Testis (tissue), 2 donors: ENCODE measurements around the gene TMEM120B.

Experiments
- POLR2A ChIP-seq: fragments of 450-650 bp; IDR thresholded peaks from one replicate; pipeline ENCODE4 v1.6.1; 2017; ENCODE audit warnings: antibody characterized with exemption, mild to moderate bottlenecking, moderate library complexity
- TF ChIP-seq, protein P1 (sequence below), 3 experiments: fragments of 450-650 bp in 2 of 3; fragments of 200-600 bp in 1 of 3; sonication (generic) in 1 of 3; IDR thresholded peaks; one replicate each; pipeline ENCODE4 v1.5.1; 2016 to 2019; ENCODE audit warnings: antibody characterized with exemption in 3 of 3, mild to moderate bottlenecking in 2 of 3, moderate library complexity in 1 of 3

DNA sequence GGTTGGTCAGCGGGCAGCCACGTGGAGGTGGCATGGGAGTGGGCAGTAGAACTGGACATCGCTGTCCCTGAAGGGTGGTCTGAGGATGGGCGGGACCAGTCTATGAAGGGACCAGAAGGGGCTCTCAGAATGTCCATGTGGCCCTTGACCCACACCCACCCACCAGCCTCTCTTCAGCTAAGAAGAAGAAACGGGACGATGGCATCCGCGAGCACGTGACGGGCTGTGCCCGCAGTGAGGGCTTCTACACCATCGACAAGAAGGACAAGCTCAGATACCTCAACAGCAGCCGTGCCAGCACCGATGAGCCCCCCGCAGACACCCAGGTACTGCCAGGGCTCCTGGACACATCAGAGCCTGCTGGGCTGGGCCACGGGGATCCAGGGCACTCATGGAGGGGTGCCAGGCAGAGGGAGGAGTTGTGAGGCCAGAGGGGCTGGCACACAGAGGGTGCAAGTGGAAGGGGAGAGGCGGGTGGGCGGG lies 112.5 kb downstream of the TMEM120B start:
- TF ChIP-seq, protein P1, sequence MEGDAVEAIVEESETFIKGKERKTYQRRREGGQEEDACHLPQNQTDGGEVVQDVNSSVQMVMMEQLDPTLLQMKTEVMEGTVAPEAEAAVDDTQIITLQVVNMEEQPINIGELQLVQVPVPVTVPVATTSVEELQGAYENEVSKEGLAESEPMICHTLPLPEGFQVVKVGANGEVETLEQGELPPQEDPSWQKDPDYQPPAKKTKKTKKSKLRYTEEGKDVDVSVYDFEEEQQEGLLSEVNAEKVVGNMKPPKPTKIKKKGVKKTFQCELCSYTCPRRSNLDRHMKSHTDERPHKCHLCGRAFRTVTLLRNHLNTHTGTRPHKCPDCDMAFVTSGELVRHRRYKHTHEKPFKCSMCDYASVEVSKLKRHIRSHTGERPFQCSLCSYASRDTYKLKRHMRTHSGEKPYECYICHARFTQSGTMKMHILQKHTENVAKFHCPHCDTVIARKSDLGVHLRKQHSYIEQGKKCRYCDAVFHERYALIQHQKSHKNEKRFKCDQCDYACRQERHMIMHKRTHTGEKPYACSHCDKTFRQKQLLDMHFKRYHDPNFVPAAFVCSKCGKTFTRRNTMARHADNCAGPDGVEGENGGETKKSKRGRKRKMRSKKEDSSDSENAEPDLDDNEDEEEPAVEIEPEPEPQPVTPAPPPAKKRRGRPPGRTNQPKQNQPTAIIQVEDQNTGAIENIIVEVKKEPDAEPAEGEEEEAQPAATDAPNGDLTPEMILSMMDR (IDR thresholded peaks at IDR 0.05): no peak
- TF ChIP-seq POLR2A: no peak
